ENCODE measurements around the gene CDC14A. TPM values are rescaled to one million over a fixed set of nuclear protein-coding genes. Genes with fewer than 3 reads are reported as not detected.

CDC14A gene
- polyA plus RNA-seq, 1 of the 3 experiments (the other 2 are of a cell fraction): 2.2 TPM

DNA sequence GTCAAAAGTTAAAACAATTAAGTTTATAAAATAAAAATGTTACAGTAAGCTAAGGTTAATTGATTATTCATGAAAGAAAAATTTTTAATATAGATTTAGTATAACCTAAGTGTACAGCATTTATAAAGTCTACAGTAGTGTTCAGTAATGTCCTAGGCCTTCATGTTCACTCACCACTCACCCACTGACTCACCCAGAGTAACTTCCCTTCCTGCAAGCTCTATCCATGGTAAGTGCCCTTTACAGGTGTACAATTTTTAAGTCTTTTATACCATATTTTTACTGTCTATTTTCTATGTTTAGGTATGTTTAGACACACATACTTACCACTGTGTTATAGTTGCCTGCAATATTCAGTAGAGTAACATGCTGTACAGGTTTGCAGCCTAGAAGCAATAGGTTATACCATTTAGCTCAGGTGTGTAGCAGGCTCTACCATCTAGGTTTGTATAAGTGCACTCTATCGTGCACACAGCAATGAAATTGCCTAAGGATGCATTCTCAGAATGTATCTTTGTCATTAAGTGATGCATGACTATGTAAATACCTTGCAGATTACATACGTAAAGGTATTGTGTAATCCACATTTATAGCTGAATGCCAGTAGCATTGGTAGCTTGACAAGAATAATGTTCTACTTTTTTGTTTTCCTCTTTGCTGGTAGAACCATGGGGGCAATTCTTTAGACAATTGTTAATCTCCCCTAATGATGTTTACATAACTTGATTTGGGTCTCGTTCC lies 149.9 kb downstream of the CDC14A start:
- Histone ChIP-seq H3K9ac (no peak overlapping the region), H3K4me2 (no peak overlapping the region), H3K9me2 (no peaks in the 10 kb centered on the region), H3K4me3 (ENCODE audit: low read depth in 2 of 2, low read length in 1 of 2) (no peak overlapping the region), H2AFZ (ENCODE audit: low read depth) (no peak overlapping the region), H3K27me3 (ENCODE audit: insufficient read depth) (no peaks in the 10 kb centered on the region), H3K4me1 (ENCODE audit: control insufficient read depth in 1 of 2, insufficient read depth in 2 of 2, low read depth in 1 of 2, low read length in 1 of 2) (no peaks in the 10 kb centered on the region), H3K9me3 (no peaks in the 10 kb centered on the region), H4K20me1 (ENCODE audit: insufficient read depth) (no peaks in the 10 kb centered on the region), H3K27ac (ENCODE audit: low read depth in 2 of 2, low read length in 1 of 2) (no peak overlapping the region), H3K36me3 (replicated peaks in 1 of 2; ENCODE audit: control insufficient read depth in 1 of 2, insufficient read depth in 2 of 2, low read length in 1 of 2) (peaks cover 4 to 8% of the 10 kb centered on the region in 2 experiments), H3K79me2 (ENCODE audit: insufficient read depth) (no peaks in the 10 kb centered on the region), H3F3A (replicated peaks; ENCODE audit: insufficient read depth) (no peaks in the 10 kb centered on the region)
- DNase-seq: no peak
- TF ChIP-seq TEAD4 (IDR thresholded peaks at IDR 0.05; ENCODE audit: borderline replicate concordance, insufficient read depth) (no peak), TAF1 (IDR thresholded peaks at IDR 0.05; ENCODE audit: borderline replicate concordance, low read depth, low read length) (no peak), SIN3A (IDR thresholded peaks at IDR 0.05; ENCODE audit: borderline replicate concordance, low read depth, low read length) (no peak), MXI1 (IDR thresholded peaks at IDR 0.05; ENCODE audit: low read depth, low read length) (no peak), SMC3 (IDR thresholded peaks at IDR 0.05; ENCODE audit: low read depth, low read length) (no peak)
- TF ChIP-seq, protein P1, sequence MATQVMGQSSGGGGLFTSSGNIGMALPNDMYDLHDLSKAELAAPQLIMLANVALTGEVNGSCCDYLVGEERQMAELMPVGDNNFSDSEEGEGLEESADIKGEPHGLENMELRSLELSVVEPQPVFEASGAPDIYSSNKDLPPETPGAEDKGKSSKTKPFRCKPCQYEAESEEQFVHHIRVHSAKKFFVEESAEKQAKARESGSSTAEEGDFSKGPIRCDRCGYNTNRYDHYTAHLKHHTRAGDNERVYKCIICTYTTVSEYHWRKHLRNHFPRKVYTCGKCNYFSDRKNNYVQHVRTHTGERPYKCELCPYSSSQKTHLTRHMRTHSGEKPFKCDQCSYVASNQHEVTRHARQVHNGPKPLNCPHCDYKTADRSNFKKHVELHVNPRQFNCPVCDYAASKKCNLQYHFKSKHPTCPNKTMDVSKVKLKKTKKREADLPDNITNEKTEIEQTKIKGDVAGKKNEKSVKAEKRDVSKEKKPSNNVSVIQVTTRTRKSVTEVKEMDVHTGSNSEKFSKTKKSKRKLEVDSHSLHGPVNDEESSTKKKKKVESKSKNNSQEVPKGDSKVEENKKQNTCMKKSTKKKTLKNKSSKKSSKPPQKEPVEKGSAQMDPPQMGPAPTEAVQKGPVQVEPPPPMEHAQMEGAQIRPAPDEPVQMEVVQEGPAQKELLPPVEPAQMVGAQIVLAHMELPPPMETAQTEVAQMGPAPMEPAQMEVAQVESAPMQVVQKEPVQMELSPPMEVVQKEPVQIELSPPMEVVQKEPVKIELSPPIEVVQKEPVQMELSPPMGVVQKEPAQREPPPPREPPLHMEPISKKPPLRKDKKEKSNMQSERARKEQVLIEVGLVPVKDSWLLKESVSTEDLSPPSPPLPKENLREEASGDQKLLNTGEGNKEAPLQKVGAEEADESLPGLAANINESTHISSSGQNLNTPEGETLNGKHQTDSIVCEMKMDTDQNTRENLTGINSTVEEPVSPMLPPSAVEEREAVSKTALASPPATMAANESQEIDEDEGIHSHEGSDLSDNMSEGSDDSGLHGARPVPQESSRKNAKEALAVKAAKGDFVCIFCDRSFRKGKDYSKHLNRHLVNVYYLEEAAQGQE (IDR thresholded peaks at IDR 0.05; ENCODE audit: low read depth, low read length): no peak
- TF ChIP-seq, protein P2, sequence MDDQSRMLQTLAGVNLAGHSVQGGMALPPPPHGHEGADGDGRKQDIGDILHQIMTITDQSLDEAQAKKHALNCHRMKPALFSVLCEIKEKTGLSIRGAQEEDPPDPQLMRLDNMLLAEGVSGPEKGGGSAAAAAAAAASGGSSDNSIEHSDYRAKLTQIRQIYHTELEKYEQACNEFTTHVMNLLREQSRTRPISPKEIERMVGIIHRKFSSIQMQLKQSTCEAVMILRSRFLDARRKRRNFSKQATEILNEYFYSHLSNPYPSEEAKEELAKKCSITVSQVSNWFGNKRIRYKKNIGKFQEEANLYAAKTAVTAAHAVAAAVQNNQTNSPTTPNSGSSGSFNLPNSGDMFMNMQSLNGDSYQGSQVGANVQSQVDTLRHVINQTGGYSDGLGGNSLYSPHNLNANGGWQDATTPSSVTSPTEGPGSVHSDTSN (IDR thresholded peaks at IDR 0.05): no peak
- ChIA-PET CTCF (interaction anchor here (0.6 to 1.3 kb wide), 3 partner anchors 10 to 1714 kb away, joined by 3 read pairs; no protein-coding TSS in a partner anchor), POLR2A (no interaction called here)
- WGBS (ENCODE audit: low lambda C conversion rate): 88% methylated on average over 3 of the region's 3 CpGs

DNA sequence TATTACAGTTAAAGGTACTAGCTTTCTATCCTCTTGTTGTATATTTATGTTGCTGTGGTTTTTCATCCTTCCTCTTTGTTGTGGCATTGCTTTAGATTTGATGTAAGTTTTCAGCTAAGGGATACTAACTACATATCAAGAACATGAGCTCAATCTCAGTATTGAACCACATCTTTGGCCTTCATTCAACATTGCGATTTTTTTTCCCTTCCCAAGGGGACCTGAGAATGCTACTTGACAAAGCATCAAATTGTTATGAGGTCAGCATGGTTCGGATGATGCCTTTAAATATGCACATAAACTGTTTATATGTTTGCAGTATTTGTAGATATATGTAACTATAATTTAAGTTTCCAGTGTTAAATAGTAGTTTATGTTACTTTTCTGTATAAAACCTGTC lies 153.9 kb downstream of the CDC14A start:
- Histone ChIP-seq H3K27ac (ENCODE audit: low read depth in 2 of 2, low read length in 1 of 2) (no peak overlapping the region), H3K9ac (no peak overlapping the region), H3K4me3 (ENCODE audit: low read depth in 2 of 2, low read length in 1 of 2) (no peak overlapping the region), H3K27me3 (ENCODE audit: insufficient read depth) (no peaks in the 10 kb centered on the region), H3K4me2 (no peak overlapping the region), H3K9me3 (no peaks in the 10 kb centered on the region), H3K36me3 (replicated peaks in 1 of 2; ENCODE audit: control insufficient read depth in 1 of 2, insufficient read depth in 2 of 2, low read length in 1 of 2) (peaks cover 2 to 8% of the 10 kb centered on the region in 2 experiments), H3K79me2 (ENCODE audit: insufficient read depth) (no peaks in the 10 kb centered on the region), H3K9me2 (no peaks in the 10 kb centered on the region), H2AFZ (ENCODE audit: low read depth) (no peak overlapping the region), H3F3A (replicated peaks; ENCODE audit: insufficient read depth) (no peaks in the 10 kb centered on the region), H4K20me1 (ENCODE audit: insufficient read depth) (no peaks in the 10 kb centered on the region), H3K4me1 (ENCODE audit: control insufficient read depth in 1 of 2, insufficient read depth in 2 of 2, low read depth in 1 of 2, low read length in 1 of 2) (peaks cover 0 to 6% of the 10 kb centered on the region in 2 experiments; a peak in 2 of 4 replicates)
- WGBS (ENCODE audit: low lambda C conversion rate): 98% methylated on average over 2 of the region's 2 CpGs
- POLR2A ChIA-PET: no interaction called here
- CTCF ChIA-PET: no interaction called here
- DNase-seq: no peak
- TF ChIP-seq TEAD4 (IDR thresholded peaks at IDR 0.05; ENCODE audit: borderline replicate concordance, insufficient read depth) (no peak), MEF2A (IDR thresholded peaks at IDR 0.05; ENCODE audit: borderline replicate concordance, low read depth) (no peak), FOXM1 (IDR thresholded peaks at IDR 0.05; ENCODE audit: low read depth) (no peak), EP300 (IDR thresholded peaks at IDR 0.05; ENCODE audit: borderline replicate concordance in 1 of 2, low read depth in 1 of 2, low read length in 1 of 2) (no peak), RFX5 (IDR thresholded peaks at IDR 0.05; ENCODE audit: low read length) (no peak), POLR2AphosphoS5 (IDR thresholded peaks at IDR 0.05; ENCODE audit: low read depth, low read length) (no peak), FOSL2 (IDR thresholded peaks at IDR 0.05; ENCODE audit: borderline replicate concordance, low read depth) (no peak), RXRA (IDR thresholded peaks at IDR 0.05; ENCODE audit: borderline replicate concordance, low read depth) (no peak), RAD21 (IDR thresholded peaks at IDR 0.05; ENCODE audit: low read length) (no peak), YY1 (IDR thresholded peaks at IDR 0.05; ENCODE audit: low read depth) (no peak)
- TF ChIP-seq, protein P3, sequence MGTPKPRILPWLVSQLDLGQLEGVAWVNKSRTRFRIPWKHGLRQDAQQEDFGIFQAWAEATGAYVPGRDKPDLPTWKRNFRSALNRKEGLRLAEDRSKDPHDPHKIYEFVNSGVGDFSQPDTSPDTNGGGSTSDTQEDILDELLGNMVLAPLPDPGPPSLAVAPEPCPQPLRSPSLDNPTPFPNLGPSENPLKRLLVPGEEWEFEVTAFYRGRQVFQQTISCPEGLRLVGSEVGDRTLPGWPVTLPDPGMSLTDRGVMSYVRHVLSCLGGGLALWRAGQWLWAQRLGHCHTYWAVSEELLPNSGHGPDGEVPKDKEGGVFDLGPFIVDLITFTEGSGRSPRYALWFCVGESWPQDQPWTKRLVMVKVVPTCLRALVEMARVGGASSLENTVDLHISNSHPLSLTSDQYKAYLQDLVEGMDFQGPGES (IDR thresholded peaks at IDR 0.05; ENCODE audit: low read depth, low read length): no peak
- TF ChIP-seq, protein P2 (IDR thresholded peaks at IDR 0.05): no peak

Measured in SK-N-SH (cell line).